Peyer's patch (tissue), 4 donors: ENCODE data around the gene MREG.
A peak's percentile ranks its signal among the peaks of the same experiment; 100 is the strongest.

Source experiments
- CTCF ChIP-seq, 6 experiments: fragments of 450-650 bp in 4 of 6; fragments of 200-600 bp in 2 of 6; sonication (generic) in 1 of 6; IDR thresholded peaks; one replicate each; pipeline ENCODE4 v1.5.1; 2017 to 2019; ENCODE audit warnings: antibody characterized with exemption in 6 of 6, mild to moderate bottlenecking in 3 of 6, moderate library complexity in 1 of 6
- POLR2A ChIP-seq, 2 donors: fragments of 450-650 bp; IDR thresholded peaks; one replicate each; pipeline ENCODE4 v1.5.1; 2017; ENCODE audit warnings: antibody characterized with exemption in 2 of 2, mild to moderate bottlenecking in 2 of 2, moderate library complexity in 2 of 2

- TF ChIP-seq CTCF (IDR thresholded peaks at IDR 0.05) (peak; percentile 76 to 88 (median 84)), POLR2A (IDR thresholded peaks at IDR 0.05) (no peak)
Observed at GRCh38 chr2:216034065-216034464, 20.7 kb upstream of the MREG start.
